SH-SY5Y (cell line): ENCODE results near the gene SIMC1.

Experiments used
- GATA2 ChIP-seq: IDR thresholded peaks from 2 replicates; pipeline ENCODE4 v1.6.1; 2011; ENCODE audit warnings: mild to moderate bottlenecking, low read depth, low read length
- GATA3 ChIP-seq: IDR thresholded peaks from 2 replicates; pipeline ENCODE4 v1.6.1; 2011; ENCODE audit warnings: low read depth, mild to moderate bottlenecking, low read length, moderate library complexity

- TF ChIP-seq GATA2 (no peak), GATA3 (no peak)
These were observed 49.6 kb upstream of the SIMC1 start for GRCh38 chr5:176188506-176189193.
